ENCODE measurements around the gene HSPA6.

GRCh38 chr1:161495490-161495889 is 28.9 kb upstream of the HSPA6 start:
- TF ChIP-seq POLR2AphosphoS5 (IDR thresholded peaks at IDR 0.05; ENCODE audit: low read depth, low read length) = no peak
- TF ChIP-seq FOXP2 (optimal IDR thresholded peaks at IDR 0.05; ENCODE audit: borderline replicate concordance, extremely low read depth, extremely low read length, insufficient read depth) = no peak
- no peak for TF ChIP-seq REST (IDR thresholded peaks at IDR 0.05; ENCODE audit: insufficient read depth in 1 of 2, low read depth in 2 of 2, low read length in 2 of 2)
